HepG2 (cell line): ENCODE measurements around the gene VKORC1L1. TPM values are rescaled to one million over a fixed set of nuclear protein-coding genes. Genes with fewer than 3 reads are reported as not detected.
A peak's percentile ranks its signal among the peaks of the same experiment; 100 is the strongest.
"Not testable (repeated sequence)": the region's sequence is repeated elsewhere in the genome, so short reads cannot be mapped to it uniquely, and the experiment has no call there.

Experiments used
- ATAC-seq: fragments of 200-7000 bp; cut with Tn5 transposase; 3 replicates; pipeline ENCODE4 v1.9.1; 2020; ENCODE audit warnings: mild to moderate bottlenecking, moderate library complexity
- BruUV-seq: library from RNA; stranded (reverse); fragments of 400-500 nt; replicated peaks from 2 replicates; lab custom pipeline; 2021; lab: Mats Ljungman, UMichigan
- CTCF ChIA-PET: fragments of 300-600 bp; formaldehyde crosslinking; extraction: SDS; loops from one replicate; lab custom pipeline; 2021; ENCODE audit warnings: low total read pairs, inconsistent platforms, low intra/inter-chr PET ratio; lab: Yijun Ruan, JAX
- POLR2A ChIA-PET: fragments of 350-600 bp; sonication (Branson Sonifier 250); formaldehyde crosslinking; loops from one replicate; lab custom pipeline; 2020; ENCODE audit warnings: antibody characterized with exemption, inconsistent platforms; lab: Yijun Ruan, JAX
- DNase-seq: peaks from one replicate; pipeline ENCODE4 v3.0.0-alpha.2; 2015; ENCODE audit warnings: low spot score
- FAIRE-seq: peaks from 3 replicates; lab custom pipeline; 2011; peaks lifted over from hg19 to GRCh38; lab: Jason Lieb, UNC
- H2AFZ ChIP-seq: one replicate; pipeline ENCODE4 v1.6.1; 2011; ENCODE audit warnings: low read length, inconsistent platforms
- H3K27ac ChIP-seq: fragments of 300-600 bp; 3 replicates; pipeline ENCODE4 v1.8.0; 2011; ENCODE audit warnings: mixed run types, mild to moderate bottlenecking, mixed read lengths, low read length, inconsistent platforms; ENCODE audit not compliant: insufficient read depth; ENCODE audit errors: extremely low read length
- H3K27me3 ChIP-seq, 2 experiments: fragments of 200-600 bp in 1 of 2; 2 replicates in 1 of 2; 3 replicates in 1 of 2; pipeline versions ENCODE4 v1.6.0 to v1.8.0; 2011; ENCODE audit warnings: low read length in 2 of 2, mild to moderate bottlenecking in 2 of 2, moderate library complexity in 2 of 2, inconsistent platforms in 1 of 2; ENCODE audit not compliant: insufficient read depth in 2 of 2, control insufficient read depth in 1 of 2
- H3K36me3 ChIP-seq, 2 experiments: fragments of 200-600 bp in 1 of 2; replicated peaks in 1 of 2; 2 replicates in 1 of 2; 3 replicates in 1 of 2; pipeline versions ENCODE4 v1.5.1 to v1.8.0; 2011; ENCODE audit warnings: low read length in 2 of 2, inconsistent platforms in 1 of 2; ENCODE audit not compliant: insufficient read depth in 2 of 2, control insufficient read depth in 1 of 2
- H3K4me1 ChIP-seq: 2 replicates; pipeline ENCODE4 v1.5.1; 2012; ENCODE audit warnings: low read length, inconsistent platforms; ENCODE audit not compliant: insufficient read depth
- H3K4me2 ChIP-seq: 2 replicates; pipeline ENCODE4 v1.6.0; 2011; ENCODE audit warnings: low read depth, low read length, inconsistent platforms
- H3K4me3 ChIP-seq, 3 experiments: fragments of 200-600 bp in 1 of 3; sonication (generic), shearing (Covaris generic) in 1 of 3; replicated peaks in 1 of 3; 2 replicates each; pipeline ENCODE4 v1.5.1; 2011 to 2016; ENCODE audit warnings: low read length in 3 of 3, inconsistent platforms in 2 of 3, low read depth in 2 of 3, mild to moderate bottlenecking in 2 of 3, control low read depth in 1 of 3, mixed read lengths in 1 of 3; ENCODE audit not compliant: insufficient read depth in 1 of 3
- H3K79me2 ChIP-seq: one replicate; pipeline ENCODE4 v1.6.1; 2011; ENCODE audit warnings: low read length, inconsistent platforms; ENCODE audit not compliant: insufficient read depth
- H3K9ac ChIP-seq: 2 replicates; pipeline ENCODE4 v1.6.0; 2011; ENCODE audit warnings: mild to moderate bottlenecking, low read depth, low read length, inconsistent platforms; ENCODE audit not compliant: insufficient read depth
- H3K9me3 ChIP-seq: 2 replicates; pipeline ENCODE4 v1.5.1; 2012; ENCODE audit warnings: mild to moderate bottlenecking, low read length
- H4K20me1 ChIP-seq: 2 replicates; pipeline ENCODE4 v1.6.0; 2011; ENCODE audit warnings: inconsistent platforms, mild to moderate bottlenecking, low read length, moderate library complexity; ENCODE audit not compliant: insufficient read depth
- ARID4A ChIP-seq: sonication (generic); formaldehyde crosslinking; IDR thresholded peaks from 2 replicates; pipeline ENCODE4 v1.5.0; 2020; ENCODE audit warnings: mild to moderate bottlenecking, missing genetic modification reagents, borderline replicate concordance
- GABPB1 ChIP-seq: IDR thresholded peaks from 2 replicates; pipeline ENCODE4 v1.6.1; 2016; ENCODE audit warnings: mild to moderate bottlenecking, missing genetic modification reagents, moderate library complexity, missing compliant biosample characterization
- SAP130 ChIP-seq: IDR thresholded peaks from 2 replicates; pipeline ENCODE4 v1.6.1; 2016; ENCODE audit warnings: low read depth
- ZBTB7B ChIP-seq: sonication (generic); formaldehyde crosslinking; IDR thresholded peaks from 2 replicates; pipeline ENCODE4 v1.4.0; 2020; ENCODE audit warnings: missing genetic modification reagents
- ZFY ChIP-seq: sonication (generic); formaldehyde crosslinking; IDR thresholded peaks from 2 replicates; pipeline ENCODE4 v1.4.0; 2020; ENCODE audit warnings: missing genetic modification reagents
- WGBS: methylation state at CpG from one replicate; pipeline ENCODE4 v1.1.6; 2017; ENCODE audit warnings: low lambda C conversion rate; 5-methylcytosine and 5-hydroxymethylcytosine counted together
- in situ Hi-C: cut with HindIII; loops from 2 replicates; pipeline ENCODE4 v1.10.0; 2017; ENCODE audit warnings: low pct_unique_long_range_greater_than_20kb; ENCODE audit not compliant: extremely low pct_ligation_motif_present
- intact Hi-C: fragments of 100-400 bp; cut with micrococcal nuclease; formaldehyde crosslinking; loops from one replicate; pipeline ENCODE4 v1.10.0; 2022; ENCODE audit not compliant: unreplicated experiment
- polyA plus RNA-seq, 8 experiments: library from polyadenylated mRNA; depleted of rRNA in 3 of 8; stranded (reverse) in 7 of 8; unstranded in 1 of 8; fragments of >200 nt; fragmentation: Illumina TruSeq in 4 of 8; extraction: Trizol in 4 of 8; gene quantifications; 2 replicates each; pipeline versions ENCODE4 v1.2.1 to v1.2.3, GENCODE V29; 2011 to 2016; ENCODE audit warnings: low read depth in 4 of 8, missing spikeins in 1 of 8, mixed read lengths in 1 of 8; ENCODE audit not compliant: insufficient read depth in 1 of 8
- total RNA-seq, 5 experiments: library from RNA; depleted of rRNA; stranded (reverse); fragments of >200 nt; fragmentation: Illumina TruSeq; extraction: Trizol; gene quantifications; 2 replicates each; pipeline ENCODE4 v1.2.3, GENCODE V29; 2016; ENCODE audit warnings: low read depth in 1 of 5

The VKORC1L1 gene
- total and polyA plus RNA-seq, 2 of the 13 experiments (the other 11 are each of a cell fraction or from before 2014, with no cell fraction given) = 13.9 to 16.5 TPM

GRCh38 chr7:65873582-65874193 is 814 bp downstream of the VKORC1L1 start (continued):
- TF ChIP-seq ARID4A (CRISPR knock-in tag) = peak; percentile 51; the same call in 1 of the 2 replicates
- TF ChIP-seq SAP130 (CRISPR knock-in tag) = peak; percentile 42
- peak; percentile 63 for TF ChIP-seq ZFY (CRISPR knock-in tag)
- 0 out of 2 replicates have a peak, but pooled peaks have one; percentile 29 for TF ChIP-seq ZBTB7B (CRISPR knock-in tag)
- peak; percentile 34; the same call in 1 of the 2 replicates for TF ChIP-seq GABPB1

GRCh38 chr7:65875715-65876114 is 2.8 kb downstream of the VKORC1L1 start:
- H3K9ac ChIP-seq, H3K4me3 ChIP-seq, H3K4me1 ChIP-seq, CTCF ChIA-PET, H3K4me2 ChIP-seq, H2AFZ ChIP-seq, H3K9me3 ChIP-seq, H3K27ac ChIP-seq, H3K36me3 ChIP-seq, in situ Hi-C loops, H4K20me1 ChIP-seq, H3K27me3 ChIP-seq, POLR2A ChIA-PET, DNase-seq, ATAC-seq, intact Hi-C loops, FAIRE-seq: not testable (repeated sequence)
- H3K79me2 ChIP-seq = peaks cover 13% of the 10 kb centered on the region
- TSS peak; percentile 38 for BruUV-seq
- 89% methylated on average over 4 of the region's 4 CpGs for WGBS

- POLR2A ChIA-PET = not testable (repeated sequence)
- peaks cover 11% of the 10 kb centered on the region for H3K79me2 ChIP-seq
Observed at GRCh38 chr7:65879292-65880153, 6.6 kb downstream of the VKORC1L1 start.

More at GRCh38 chr7:65879292-65880153, 6.6 kb downstream of the VKORC1L1 start:
- in situ Hi-C loops, H3K9ac ChIP-seq, DNase-seq, H3K27me3 ChIP-seq, intact Hi-C loops, H3K27ac ChIP-seq, H3K9me3 ChIP-seq, H3K4me2 ChIP-seq, H4K20me1 ChIP-seq, H2AFZ ChIP-seq, BruUV-seq, CTCF ChIA-PET, FAIRE-seq, H3K4me3 ChIP-seq, ATAC-seq, H3K4me1 ChIP-seq, H3K36me3 ChIP-seq: not testable (repeated sequence)
- WGBS = 95% methylated on average over 5 of the region's 5 CpGs
